H9 (cell line): Measurements from ENCODE around the gene ST7L. TPM values are rescaled to one million over a fixed set of nuclear protein-coding genes. Genes with fewer than 3 reads are reported as not detected.

ENCODE experiments used
- DNase-seq: peaks from one replicate; pipeline ENCODE4 v3.0.0-alpha.2; 2017
- H2AFZ ChIP-seq: one replicate; pipeline ENCODE4 v1.6.1; 2013; ENCODE audit warnings: mild to moderate bottlenecking, low read length, control low read depth, moderate library complexity
- H2AK5ac ChIP-seq: 2 replicates; pipeline ENCODE4 v1.6.1; 2013; ENCODE audit warnings: low read length, control low read depth, mixed read lengths; ENCODE audit not compliant: insufficient read length
- H2BK120ac ChIP-seq: one replicate; pipeline ENCODE4 v1.6.1; 2013; ENCODE audit warnings: low read depth, mild to moderate bottlenecking, low read length, control low read depth, inconsistent platforms; ENCODE audit not compliant: poor library complexity, severe bottlenecking
- H2BK12ac ChIP-seq: 2 replicates; pipeline ENCODE4 v1.6.1; 2013; ENCODE audit warnings: low read length, control low read depth, mixed read lengths, low read depth; ENCODE audit not compliant: insufficient read length
- H2BK15ac ChIP-seq: 2 replicates; pipeline ENCODE4 v1.6.1; 2013; ENCODE audit warnings: low read depth, low read length, control low read depth
- H2BK20ac ChIP-seq: one replicate; pipeline ENCODE4 v1.6.1; 2013; ENCODE audit warnings: low read depth, mild to moderate bottlenecking, low read length, control low read depth, inconsistent platforms; ENCODE audit not compliant: poor library complexity, severe bottlenecking
- H2BK5ac ChIP-seq: 2 replicates; pipeline ENCODE4 v1.6.1; 2013; ENCODE audit warnings: low read length, control low read depth, mixed read lengths; ENCODE audit not compliant: insufficient read length
- H3K14ac ChIP-seq: 2 replicates; pipeline ENCODE4 v1.6.1; 2013; ENCODE audit warnings: low read length, control low read depth; ENCODE audit not compliant: insufficient read depth
- H3K18ac ChIP-seq: 2 replicates; pipeline ENCODE4 v1.6.1; 2013; ENCODE audit warnings: low read depth, mild to moderate bottlenecking, mixed read lengths, low read length, control low read depth; ENCODE audit not compliant: insufficient read length
- H3K23ac ChIP-seq: 2 replicates; pipeline ENCODE4 v1.6.1; 2013; ENCODE audit warnings: low read length, control low read depth, mixed read lengths, low read depth; ENCODE audit not compliant: insufficient read length
- H3K23me2 ChIP-seq: 2 replicates; pipeline ENCODE4 v1.6.1; 2013; ENCODE audit warnings: low read depth, mild to moderate bottlenecking, mixed read lengths, low read length, control low read depth; ENCODE audit not compliant: insufficient read length, poor library complexity, severe bottlenecking
- H3K27ac ChIP-seq: 2 replicates; pipeline ENCODE4 v1.5.1; 2013; ENCODE audit warnings: low read length, control low read depth, mixed read lengths, low read depth; ENCODE audit not compliant: insufficient read length
- H3K27me3 ChIP-seq: 2 replicates; pipeline ENCODE4 v1.6.1; 2013; ENCODE audit warnings: low read length, control low read depth, inconsistent platforms; ENCODE audit not compliant: insufficient read depth
- H3K4ac ChIP-seq: 2 replicates; pipeline ENCODE4 v1.6.1; 2013; ENCODE audit warnings: low read depth, mild to moderate bottlenecking, control low read depth, inconsistent platforms, low read length, moderate library complexity
- H3K4me1 ChIP-seq: 2 replicates; pipeline ENCODE4 v1.6.1; 2013; ENCODE audit warnings: low read length, control low read depth, inconsistent platforms; ENCODE audit not compliant: insufficient read depth
- H3K4me2 ChIP-seq: 2 replicates; pipeline ENCODE4 v1.6.1; 2013; ENCODE audit warnings: low read length, control low read depth, mixed read lengths; ENCODE audit not compliant: insufficient read length, insufficient read depth
- H3K56ac ChIP-seq: 2 replicates; pipeline ENCODE4 v1.6.1; 2013; ENCODE audit warnings: low read depth, mild to moderate bottlenecking, mixed read lengths, low read length, control low read depth; ENCODE audit not compliant: insufficient read length
- H3K79me1 ChIP-seq: 2 replicates; pipeline ENCODE4 v1.6.1; 2013; ENCODE audit warnings: low read depth, mild to moderate bottlenecking, moderate library complexity, low read length, control low read depth, inconsistent platforms; ENCODE audit not compliant: insufficient read depth, poor library complexity, severe bottlenecking
- H3K79me2 ChIP-seq: 2 replicates; pipeline ENCODE4 v1.6.1; 2013; ENCODE audit warnings: low read length, control low read depth, inconsistent platforms; ENCODE audit not compliant: insufficient read depth
- H3K9ac ChIP-seq: 2 replicates; pipeline ENCODE4 v1.6.1; 2013; ENCODE audit warnings: low read length, control low read depth, mixed read lengths; ENCODE audit not compliant: insufficient read length; ENCODE audit errors: extremely low read depth
- H3K9me3 ChIP-seq: one replicate; pipeline ENCODE4 v1.6.1; 2013; ENCODE audit warnings: low read depth, low read length, inconsistent platforms; ENCODE audit not compliant: control insufficient read depth
- H3T11ph ChIP-seq: one replicate; pipeline ENCODE4 v1.6.1; 2013; ENCODE audit warnings: mild to moderate bottlenecking, low read length, control low read depth, inconsistent platforms
- H4K20me1 ChIP-seq: one replicate; pipeline ENCODE4 v1.6.1; 2013; ENCODE audit not compliant: control insufficient read depth, insufficient read length, insufficient read depth
- H4K5ac ChIP-seq: 2 replicates; pipeline ENCODE4 v1.6.1; 2013; ENCODE audit warnings: low read depth, mild to moderate bottlenecking, mixed read lengths, low read length, control low read depth; ENCODE audit not compliant: insufficient read length
- H4K8ac ChIP-seq: replicated peaks from 2 replicates; pipeline ENCODE4 v1.6.1; 2013; ENCODE audit warnings: low read length, control low read depth, mixed read lengths, low read depth; ENCODE audit not compliant: insufficient read length
- H4K91ac ChIP-seq: 2 replicates; pipeline ENCODE4 v1.6.1; 2013; ENCODE audit warnings: low read depth, mild to moderate bottlenecking, moderate library complexity, mixed read lengths, low read length, control low read depth; ENCODE audit not compliant: insufficient read length
- H3K27ac Mint-ChIP-seq, 3 experiments: 2 replicates in 2 of 3; 3 replicates in 1 of 3; pipeline ENCODE4 v1.8.0; 2020 to 2021; ENCODE audit warnings: mixed read lengths in 3 of 3, mild to moderate bottlenecking in 1 of 3, moderate library complexity in 1 of 3
- H3K27me3 Mint-ChIP-seq: 2 replicates; pipeline ENCODE4 v1.8.0; 2021; ENCODE audit warnings: low read depth, mild to moderate bottlenecking, moderate library complexity, mixed read lengths
- H3K36me3 Mint-ChIP-seq, 3 experiments: 2 replicates in 2 of 3; 3 replicates in 1 of 3; pipeline ENCODE4 v1.8.0; 2020 to 2021; ENCODE audit warnings: low read depth in 3 of 3, mixed read lengths in 3 of 3; ENCODE audit not compliant: insufficient read depth in 1 of 3
- H3K4me1 Mint-ChIP-seq, 2 experiments: 2 replicates each; pipeline ENCODE4 v1.8.0; 2020; ENCODE audit warnings: mixed read lengths in 2 of 2
- H3K4me3 Mint-ChIP-seq, 2 experiments: 2 replicates in 1 of 2; 3 replicates in 1 of 2; pipeline ENCODE4 v1.8.0; 2020 to 2021; ENCODE audit warnings: mild to moderate bottlenecking in 2 of 2, mixed read lengths in 2 of 2, moderate library complexity in 1 of 2
- H3K9me3 Mint-ChIP-seq, 2 experiments: 2 replicates in 1 of 2; 3 replicates in 1 of 2; pipeline ENCODE4 v1.8.0; 2020; ENCODE audit warnings: mild to moderate bottlenecking in 2 of 2, mixed read lengths in 2 of 2, moderate library complexity in 1 of 2
- WGBS: extraction: QIAGEN DNeasy Blood & Tissue Kit; methylation state at CpG from one replicate; pipeline ENCODE4 v1.1.7; 2013; ENCODE audit warnings: missing lambda C conversion rate, low lambda C conversion rate, mixed read lengths; ENCODE audit not compliant: insufficient read length; ENCODE audit errors: extremely low coverage; 5-methylcytosine and 5-hydroxymethylcytosine counted together
- total RNA-seq: library from RNA; stranded (reverse); gene quantifications from 2 replicates; pipeline ENCODE4 v1.2.1, GENCODE V29; 2021
- TF ChIP-seq, protein P1 (sequence below): fragments of 200-600 bp; sonication (generic); conservative IDR thresholded peaks from 3 replicates; pipeline ENCODE4 v1.8.0; 2021; ENCODE audit warnings: antibody characterized with exemption, mild to moderate bottlenecking

ST7L gene
- total RNA-seq, 1 experiment from 2014 or later: 16.0 TPM

DNA sequence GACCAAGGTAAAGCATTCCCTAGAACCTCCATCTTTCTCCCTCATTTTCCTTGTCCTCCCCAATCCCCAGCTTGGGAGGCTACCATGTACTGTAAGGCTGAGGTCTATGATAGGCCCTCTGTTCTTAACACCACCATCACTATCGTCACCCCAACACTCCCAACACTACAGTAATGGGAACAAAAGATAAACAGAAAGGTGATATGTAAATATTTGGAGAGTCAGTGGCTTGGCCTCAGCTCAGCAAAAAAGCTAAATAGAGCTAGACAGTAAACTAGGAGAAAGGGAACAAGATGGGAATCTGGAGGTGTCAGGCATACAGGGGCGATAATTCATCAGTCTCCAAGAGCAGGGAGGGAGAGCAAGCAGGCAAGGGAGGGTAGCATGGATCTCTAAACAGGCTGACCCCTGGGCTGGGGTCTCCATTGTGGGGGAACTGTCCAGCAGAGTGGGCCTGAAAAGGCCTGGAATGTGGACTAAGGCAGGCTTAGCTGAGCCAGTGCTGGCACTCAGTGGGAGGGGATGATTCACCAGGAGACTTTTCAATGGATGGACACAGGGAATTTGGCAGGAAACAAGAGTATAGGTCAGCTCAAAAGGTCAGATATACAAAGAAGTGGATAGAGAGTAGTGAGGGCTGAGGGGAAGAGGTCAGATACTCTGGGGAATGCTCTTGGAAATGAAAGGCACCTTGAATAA is 103.5 kb downstream of the ST7L start:
- no peaks in the 10 kb centered on the region for H3K4me1 ChIP-seq
- WGBS: no CpG with 5 or more reads among the region's 2 CpGs
- H2BK15ac ChIP-seq: no peak overlapping the region
- peak; percentile 43 for DNase-seq
- H3K27ac Mint-ChIP-seq: peak overlapping the region in 1 of 3 experiments; percentile 21; a peak in 2 of 7 replicates
- no peak overlapping the region for H3K23ac ChIP-seq
- peaks cover 12 to 22% of the 10 kb centered on the region in 2 experiments for H3K4me1 Mint-ChIP-seq
- H2BK12ac ChIP-seq: no peak overlapping the region
- H3K4me2 ChIP-seq: no peak overlapping the region
- no peak overlapping the region for H3K9ac ChIP-seq
- no peaks in the 10 kb centered on the region for H3K9me3 Mint-ChIP-seq
- H3K27me3 Mint-ChIP-seq: peaks cover 56% of the 10 kb centered on the region
- no peak overlapping the region; a peak in 1 of 5 replicates for H3K4me3 Mint-ChIP-seq
- no peaks in the 10 kb centered on the region; a peak in 1 of 7 replicates for H3K36me3 Mint-ChIP-seq
- H2BK5ac ChIP-seq: no peak overlapping the region
- no peak overlapping the region for H2AFZ ChIP-seq
- H4K5ac ChIP-seq: no peak overlapping the region
- no peak overlapping the region for H4K91ac ChIP-seq
- no peaks in the 10 kb centered on the region for H3K79me2 ChIP-seq
- no peaks in the 10 kb centered on the region for H3K9me3 ChIP-seq
- TF ChIP-seq, protein P1, sequence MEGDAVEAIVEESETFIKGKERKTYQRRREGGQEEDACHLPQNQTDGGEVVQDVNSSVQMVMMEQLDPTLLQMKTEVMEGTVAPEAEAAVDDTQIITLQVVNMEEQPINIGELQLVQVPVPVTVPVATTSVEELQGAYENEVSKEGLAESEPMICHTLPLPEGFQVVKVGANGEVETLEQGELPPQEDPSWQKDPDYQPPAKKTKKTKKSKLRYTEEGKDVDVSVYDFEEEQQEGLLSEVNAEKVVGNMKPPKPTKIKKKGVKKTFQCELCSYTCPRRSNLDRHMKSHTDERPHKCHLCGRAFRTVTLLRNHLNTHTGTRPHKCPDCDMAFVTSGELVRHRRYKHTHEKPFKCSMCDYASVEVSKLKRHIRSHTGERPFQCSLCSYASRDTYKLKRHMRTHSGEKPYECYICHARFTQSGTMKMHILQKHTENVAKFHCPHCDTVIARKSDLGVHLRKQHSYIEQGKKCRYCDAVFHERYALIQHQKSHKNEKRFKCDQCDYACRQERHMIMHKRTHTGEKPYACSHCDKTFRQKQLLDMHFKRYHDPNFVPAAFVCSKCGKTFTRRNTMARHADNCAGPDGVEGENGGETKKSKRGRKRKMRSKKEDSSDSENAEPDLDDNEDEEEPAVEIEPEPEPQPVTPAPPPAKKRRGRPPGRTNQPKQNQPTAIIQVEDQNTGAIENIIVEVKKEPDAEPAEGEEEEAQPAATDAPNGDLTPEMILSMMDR: no peak
- no peak overlapping the region for H3K56ac ChIP-seq
- no peak overlapping the region for H3K27ac ChIP-seq
- H2BK20ac ChIP-seq: no peak overlapping the region
- H3K23me2 ChIP-seq: no peaks in the 10 kb centered on the region
- no peaks in the 10 kb centered on the region for H3K79me1 ChIP-seq
- no peak overlapping the region for H2BK120ac ChIP-seq
- H4K8ac ChIP-seq: no peak overlapping the region
- H3K4ac ChIP-seq: no peak overlapping the region
- peaks cover 20% of the 10 kb centered on the region for H3K27me3 ChIP-seq
- H3T11ph ChIP-seq: no peak overlapping the region
- no peaks in the 10 kb centered on the region for H4K20me1 ChIP-seq
- no peak overlapping the region for H2AK5ac ChIP-seq
- H3K14ac ChIP-seq: no peak overlapping the region
- no peak overlapping the region for H3K18ac ChIP-seq
